ENCODE measurements around the gene SRSF7. TPM values are rescaled to one million over a fixed set of nuclear protein-coding genes. Genes with fewer than 3 reads are reported as not detected.

SRSF7 gene
- polyA plus RNA-seq, 1 donor (not counting 4 experiments of a cell fraction or from before 2014, with no cell fraction given), result 316 TPM

- no peaks in the 10 kb centered on the region for H3K9me3 ChIP-seq (ENCODE audit: control insufficient read depth, low read depth, low read length)
- no peak overlapping the region for H3K4me2 ChIP-seq (ENCODE audit: control insufficient read depth, extremely low read depth, insufficient read depth, low read depth, low read length)
- dilution Hi-C loops (cut with MboI; ENCODE audit: extremely low pct_ligation_motif_present, low sequenced_read_pairs), result loop anchor here (25.0 kb wide), 1 partner anchor 90 kb away; the partner anchor contains the start of gene HNRNPLL
- no peaks in the 10 kb centered on the region for H3K36me3 ChIP-seq (ENCODE audit: control insufficient read depth in 2 of 2, extremely low read depth in 1 of 2, insufficient read depth in 2 of 2, low read length in 2 of 2)
- H2AFZ ChIP-seq (ENCODE audit: control insufficient read depth, low read length), result no peak overlapping the region
- no peaks in the 10 kb centered on the region for H3K9me1 ChIP-seq (ENCODE audit: control insufficient read depth, extremely low read depth, insufficient read depth, low read length)
- no peak overlapping the region for H3K27ac ChIP-seq (ENCODE audit: control insufficient read depth, insufficient read depth, low read length)
- H3K4me3 ChIP-seq (ENCODE audit: control insufficient read depth in 2 of 3, extremely low read depth in 1 of 3, insufficient read depth in 2 of 3, low read depth in 1 of 3, low read length in 3 of 3), result no peak overlapping the region
- FAIRE-seq (no peak), DNase-seq (ENCODE audit: low read depth, low spot score) (no peak)
- no peaks in the 10 kb centered on the region for H4K20me1 ChIP-seq (ENCODE audit: control insufficient read depth, extremely low read depth, insufficient read depth, low read length)
- H3K4me1 ChIP-seq (ENCODE audit: control insufficient read depth, extremely low read depth, insufficient read depth, low read length), result no peaks in the 10 kb centered on the region
- H3K79me2 ChIP-seq (ENCODE audit: control insufficient read depth, insufficient read depth, low read length), result no peaks in the 10 kb centered on the region
- no peak overlapping the region for H3K9ac ChIP-seq (ENCODE audit: control insufficient read depth, extremely low read depth, insufficient read depth, low read length)
- H3K27me3 ChIP-seq (ENCODE audit: control insufficient read depth, extremely low read depth, insufficient read depth, low read length), result no peaks in the 10 kb centered on the region
- no peak for TF ChIP-seq EZH2 (IDR thresholded peaks at IDR 0.05; ENCODE audit: low read length)
- TF ChIP-seq, protein P1, sequence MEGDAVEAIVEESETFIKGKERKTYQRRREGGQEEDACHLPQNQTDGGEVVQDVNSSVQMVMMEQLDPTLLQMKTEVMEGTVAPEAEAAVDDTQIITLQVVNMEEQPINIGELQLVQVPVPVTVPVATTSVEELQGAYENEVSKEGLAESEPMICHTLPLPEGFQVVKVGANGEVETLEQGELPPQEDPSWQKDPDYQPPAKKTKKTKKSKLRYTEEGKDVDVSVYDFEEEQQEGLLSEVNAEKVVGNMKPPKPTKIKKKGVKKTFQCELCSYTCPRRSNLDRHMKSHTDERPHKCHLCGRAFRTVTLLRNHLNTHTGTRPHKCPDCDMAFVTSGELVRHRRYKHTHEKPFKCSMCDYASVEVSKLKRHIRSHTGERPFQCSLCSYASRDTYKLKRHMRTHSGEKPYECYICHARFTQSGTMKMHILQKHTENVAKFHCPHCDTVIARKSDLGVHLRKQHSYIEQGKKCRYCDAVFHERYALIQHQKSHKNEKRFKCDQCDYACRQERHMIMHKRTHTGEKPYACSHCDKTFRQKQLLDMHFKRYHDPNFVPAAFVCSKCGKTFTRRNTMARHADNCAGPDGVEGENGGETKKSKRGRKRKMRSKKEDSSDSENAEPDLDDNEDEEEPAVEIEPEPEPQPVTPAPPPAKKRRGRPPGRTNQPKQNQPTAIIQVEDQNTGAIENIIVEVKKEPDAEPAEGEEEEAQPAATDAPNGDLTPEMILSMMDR (optimal IDR thresholded peaks at IDR 0.05 in 1 of 3, IDR thresholded peaks at IDR 0.05 in 1 of 3, conservative IDR thresholded peaks at IDR 0.05 in 1 of 3; ENCODE audit: extremely low read depth in 1 of 3, insufficient read depth in 2 of 3, low read length in 3 of 3), result no peak
Observed at GRCh38 chr2:38702413-38702812, 48.7 kb downstream of the SRSF7 start.

DNA sequence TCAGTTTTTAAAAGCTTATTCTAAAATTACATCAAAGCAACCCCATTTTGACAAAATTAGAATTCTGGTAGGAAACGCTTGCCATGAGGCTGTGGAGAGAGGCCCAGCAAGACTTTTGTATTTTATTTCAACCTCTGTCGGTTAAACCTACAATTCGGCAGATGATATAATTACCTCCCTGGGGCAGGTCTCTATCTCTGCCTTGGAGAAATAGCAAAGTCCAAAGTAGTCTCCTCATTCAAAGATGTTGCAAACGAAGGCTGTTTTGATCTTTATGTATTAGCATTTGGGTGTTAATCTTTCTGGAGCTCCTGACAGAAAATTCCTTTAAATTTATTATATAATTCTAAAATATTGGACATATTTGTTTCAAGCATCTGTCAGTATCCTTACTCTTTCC lies 49.6 kb downstream of the SRSF7 start:
- TF ChIP-seq EZH2 (IDR thresholded peaks at IDR 0.05; ENCODE audit: low read length), result no peak
- TF ChIP-seq, protein P1 (optimal IDR thresholded peaks at IDR 0.05 in 1 of 3, IDR thresholded peaks at IDR 0.05 in 1 of 3, conservative IDR thresholded peaks at IDR 0.05 in 1 of 3; ENCODE audit: extremely low read depth in 1 of 3, insufficient read depth in 2 of 3, low read length in 3 of 3), result no peak
- DNase-seq (ENCODE audit: low read depth, low spot score), result no peak
- Histone ChIP-seq H3K27ac (ENCODE audit: control insufficient read depth, insufficient read depth, low read length) (no peak overlapping the region), H3K27me3 (ENCODE audit: control insufficient read depth, extremely low read depth, insufficient read depth, low read length) (no peaks in the 10 kb centered on the region), H3K9me1 (ENCODE audit: control insufficient read depth, extremely low read depth, insufficient read depth, low read length) (no peaks in the 10 kb centered on the region), H3K9me3 (ENCODE audit: control insufficient read depth, low read depth, low read length) (no peaks in the 10 kb centered on the region), H3K4me3 (ENCODE audit: control insufficient read depth in 2 of 3, extremely low read depth in 1 of 3, insufficient read depth in 2 of 3, low read depth in 1 of 3, low read length in 3 of 3) (no peak overlapping the region), H4K20me1 (ENCODE audit: control insufficient read depth, extremely low read depth, insufficient read depth, low read length) (no peaks in the 10 kb centered on the region), H3K79me2 (ENCODE audit: control insufficient read depth, insufficient read depth, low read length) (no peaks in the 10 kb centered on the region), H3K4me1 (ENCODE audit: control insufficient read depth, extremely low read depth, insufficient read depth, low read length) (no peaks in the 10 kb centered on the region), H3K9ac (ENCODE audit: control insufficient read depth, extremely low read depth, insufficient read depth, low read length) (no peak overlapping the region), H3K36me3 (ENCODE audit: control insufficient read depth in 2 of 2, extremely low read depth in 1 of 2, insufficient read depth in 2 of 2, low read length in 2 of 2) (no peaks in the 10 kb centered on the region), H3K4me2 (ENCODE audit: control insufficient read depth, extremely low read depth, insufficient read depth, low read depth, low read length) (no peak overlapping the region), H2AFZ (ENCODE audit: control insufficient read depth, low read length) (no peak overlapping the region)
- FAIRE-seq, result no peak
- dilution Hi-C loops (cut with MboI; ENCODE audit: extremely low pct_ligation_motif_present, low sequenced_read_pairs), result loop anchor here (25.0 kb wide), 1 partner anchor 89 kb away; the partner anchor contains the start of gene HNRNPLL

Data from keratinocyte (primary cell).